MCF 10A (cell line): ENCODE data around the gene TSGA10IP. TPM values are rescaled to one million over a fixed set of nuclear protein-coding genes. Genes with fewer than 3 reads are reported as not detected.
"Not testable (repeated sequence)": the region's sequence is repeated elsewhere in the genome, so short reads cannot be mapped to it uniquely, and the experiment has no call there.

Experiments
- BruUV-seq: library from RNA; stranded (reverse); fragments of 400-500 nt; replicated peaks from 2 replicates; lab custom pipeline; 2021; lab: Mats Ljungman, UMichigan
- CTCF ChIA-PET: fragments of 300-600 bp; sonication (Branson Sonifier 250); formaldehyde crosslinking; extraction: SDS; loops from one replicate; lab custom pipeline; 2021; ENCODE audit warnings: antibody characterized with exemption, inconsistent platforms; lab: Yijun Ruan, JAX
- POLR2A ChIA-PET: fragments of 300-600, 350-650 bp; sonication (Branson Sonifier 250); formaldehyde crosslinking; extraction: SDS; loops from one replicate; lab custom pipeline; 2020; ENCODE audit warnings: antibody characterized with exemption, inconsistent platforms; lab: Yijun Ruan, JAX
- DNase-seq: peaks from one replicate; pipeline ENCODE4 v3.0.0-alpha.2; 2018; ENCODE audit not compliant: unreplicated experiment
- H3K27ac Mint-ChIP-seq: one replicate; pipeline ENCODE4 v1.8.0; 2022; ENCODE audit warnings: mild to moderate bottlenecking, low read depth, mixed read lengths; ENCODE audit not compliant: unreplicated experiment
- H3K27me3 Mint-ChIP-seq: one replicate; pipeline ENCODE4 v1.8.0; 2022; ENCODE audit warnings: mixed read lengths; ENCODE audit not compliant: insufficient read depth, unreplicated experiment
- H3K36me3 Mint-ChIP-seq: one replicate; pipeline ENCODE4 v1.8.0; 2022; ENCODE audit warnings: mild to moderate bottlenecking, moderate library complexity, mixed read lengths; ENCODE audit not compliant: insufficient read depth, unreplicated experiment
- H3K4me1 Mint-ChIP-seq: one replicate; pipeline ENCODE4 v1.8.0; 2022; ENCODE audit warnings: mixed read lengths; ENCODE audit not compliant: insufficient read depth, unreplicated experiment
- H3K4me3 Mint-ChIP-seq: one replicate; pipeline ENCODE4 v1.8.0; 2022; ENCODE audit warnings: mild to moderate bottlenecking, moderate library complexity, mixed read lengths; ENCODE audit not compliant: unreplicated experiment
- H3K9me3 Mint-ChIP-seq: one replicate; pipeline ENCODE4 v1.8.0; 2022; ENCODE audit warnings: mixed read lengths; ENCODE audit not compliant: unreplicated experiment
- CTCF ChIP-seq: fragments of 200-600 bp; IDR thresholded peaks from one replicate; pipeline ENCODE4 v1.8.0; 2022; ENCODE audit warnings: antibody characterized with exemption, mild to moderate bottlenecking; ENCODE audit not compliant: unreplicated experiment
- intact Hi-C: fragments of 100-400 bp; cut with micrococcal nuclease; formaldehyde crosslinking; loops from 2 replicates; pipeline ENCODE4 v1.14.1; 2022
- total RNA-seq: library from RNA; stranded (reverse); gene quantifications from 2 replicates; pipeline ENCODE4 v1.2.3, GENCODE V29; 2022

Gene TSGA10IP
- total RNA-seq, 1 experiment from 2014 or later, result not detected

- H3K36me3 Mint-ChIP-seq, result no peaks in the 10 kb centered on the region
- peaks cover 10% of the 10 kb centered on the region for H3K27me3 Mint-ChIP-seq
- H3K9me3 Mint-ChIP-seq, result no peaks in the 10 kb centered on the region
- POLR2A ChIA-PET, result no interaction called here
- no peak for TF ChIP-seq CTCF
- CTCF ChIA-PET, result interaction anchor here (1.1 kb wide), 1 partner anchor 63 kb away, joined by 3 read pairs; no protein-coding TSS in a partner anchor
- intact Hi-C loops, result no loop called here
- no peak overlapping the region for H3K27ac Mint-ChIP-seq
- H3K4me1 Mint-ChIP-seq, result no peaks in the 10 kb centered on the region
- BruUV-seq, result no TSS peak
- H3K4me3 Mint-ChIP-seq, result no peak overlapping the region
- no peak for DNase-seq
These were observed 1.9 kb downstream of the TSGA10IP start for GRCh38 chr11:65947133-65947532.

GRCh38 chr11:65947603-65948125, 2.4 kb downstream of the TSGA10IP start:
- H3K36me3 Mint-ChIP-seq, result no peaks in the 10 kb centered on the region
- TF ChIP-seq CTCF, result no peak
- H3K9me3 Mint-ChIP-seq, result no peaks in the 10 kb centered on the region
- ChIA-PET POLR2A (interaction anchor here (1.6 kb wide), 1 partner anchor 58 kb away, joined by 4 read pairs; the partner anchor contains the start of gene CCDC85B), CTCF (interaction anchor here (1.1 kb wide), 1 partner anchor 63 kb away, joined by 3 read pairs; no protein-coding TSS in a partner anchor)
- H3K27ac Mint-ChIP-seq, result no peak overlapping the region
- H3K27me3 Mint-ChIP-seq, result peaks cover 10% of the 10 kb centered on the region
- no peak overlapping the region for H3K4me3 Mint-ChIP-seq
- H3K4me1 Mint-ChIP-seq, result no peaks in the 10 kb centered on the region
- BruUV-seq, result no TSS peak
- intact Hi-C loops, result no loop called here
- DNase-seq, result no peak

GRCh38 chr11:65950711-65951110, 5.4 kb downstream of the TSGA10IP start:
- BruUV-seq, H3K9me3 Mint-ChIP-seq: not testable (repeated sequence)

GRCh38 chr11:65951641-65952040, 6.4 kb downstream of the TSGA10IP start:
- POLR2A ChIA-PET, result interaction anchor here (0.6 to 1.4 kb wide), 4 partner anchors 9 to 92 kb away, joined by 3 to 6 read pairs (median 3); partner anchors contain the start of gene SART1
- DNase-seq, H3K4me3 Mint-ChIP-seq, H3K9me3 Mint-ChIP-seq, H3K4me1 Mint-ChIP-seq, CTCF ChIA-PET, intact Hi-C loops, H3K27ac Mint-ChIP-seq, H3K36me3 Mint-ChIP-seq, BruUV-seq: not testable (repeated sequence)
- peaks cover 10% of the 10 kb centered on the region for H3K27me3 Mint-ChIP-seq

More at GRCh38 chr11:65950711-65951110, 5.4 kb downstream of the TSGA10IP start:
- CTCF ChIA-PET, H3K4me1 Mint-ChIP-seq, DNase-seq, intact Hi-C loops, H3K27ac Mint-ChIP-seq, H3K36me3 Mint-ChIP-seq, H3K4me3 Mint-ChIP-seq: not testable (repeated sequence)
- POLR2A ChIA-PET, result interaction anchor here (0.6 kb wide), 1 partner anchor 62 kb away, joined by 3 read pairs; the partner anchor contains the start of gene FIBP
- H3K27me3 Mint-ChIP-seq, result peaks cover 10% of the 10 kb centered on the region

GRCh38 chr11:65952052-65952521, 6.8 kb downstream of the TSGA10IP start:
- no peak overlapping the region for H3K27ac Mint-ChIP-seq
- no peaks in the 10 kb centered on the region for H3K9me3 Mint-ChIP-seq
- TF ChIP-seq CTCF, result no peak
- peaks cover 10% of the 10 kb centered on the region for H3K27me3 Mint-ChIP-seq
- ChIA-PET CTCF (no interaction called here), POLR2A (interaction anchor here (0.6 to 1.4 kb wide), 6 partner anchors 9 to 70 kb away, joined by 3 to 6 read pairs (median 3); partner anchors contain the start of genes CCDC85B and SART1)
- H3K4me1 Mint-ChIP-seq, result no peaks in the 10 kb centered on the region
- intact Hi-C loops, result no loop called here
- BruUV-seq, result no TSS peak
- DNase-seq, result no peak
- H3K36me3 Mint-ChIP-seq, result no peaks in the 10 kb centered on the region
- H3K4me3 Mint-ChIP-seq, result no peak overlapping the region
